PFSK-1 (cell line): ENCODE results near the gene CHGA.

Experiments used
- FOXP2 ChIP-seq: optimal IDR thresholded peaks from 2 replicates; pipeline ENCODE3; 2011; ENCODE audit warnings: borderline replicate concordance, control low read depth, inconsistent platforms; ENCODE audit not compliant: insufficient read depth; ENCODE audit errors: extremely low read length, extremely low read depth
- POLR2AphosphoS5 ChIP-seq: IDR thresholded peaks from 2 replicates; pipeline ENCODE4 v1.6.1; 2012; ENCODE audit warnings: low read depth, mild to moderate bottlenecking, control low read depth, low read length, moderate library complexity
- SIN3A ChIP-seq: IDR thresholded peaks from 2 replicates; pipeline ENCODE4 v1.6.1; 2012; ENCODE audit warnings: mild to moderate bottlenecking, low read length, moderate library complexity, borderline replicate concordance; ENCODE audit not compliant: insufficient read depth
- TAF1 ChIP-seq: IDR thresholded peaks from 2 replicates; pipeline ENCODE4 v1.6.1; 2012; ENCODE audit warnings: low read length, control low read depth, borderline replicate concordance; ENCODE audit not compliant: insufficient read depth
- TF ChIP-seq, protein P1 (sequence below), 2 experiments: IDR thresholded peaks; 2 replicates each; pipeline versions ENCODE4 v1.6.1 to v1.8.0; 2011 to 2012; ENCODE audit warnings: low read depth in 2 of 2, low read length in 2 of 2, control low read depth in 1 of 2, inconsistent platforms in 1 of 2, mild to moderate bottlenecking in 1 of 2, moderate library complexity in 1 of 2; ENCODE audit not compliant: insufficient read depth in 1 of 2

The CHGA gene

DNA sequence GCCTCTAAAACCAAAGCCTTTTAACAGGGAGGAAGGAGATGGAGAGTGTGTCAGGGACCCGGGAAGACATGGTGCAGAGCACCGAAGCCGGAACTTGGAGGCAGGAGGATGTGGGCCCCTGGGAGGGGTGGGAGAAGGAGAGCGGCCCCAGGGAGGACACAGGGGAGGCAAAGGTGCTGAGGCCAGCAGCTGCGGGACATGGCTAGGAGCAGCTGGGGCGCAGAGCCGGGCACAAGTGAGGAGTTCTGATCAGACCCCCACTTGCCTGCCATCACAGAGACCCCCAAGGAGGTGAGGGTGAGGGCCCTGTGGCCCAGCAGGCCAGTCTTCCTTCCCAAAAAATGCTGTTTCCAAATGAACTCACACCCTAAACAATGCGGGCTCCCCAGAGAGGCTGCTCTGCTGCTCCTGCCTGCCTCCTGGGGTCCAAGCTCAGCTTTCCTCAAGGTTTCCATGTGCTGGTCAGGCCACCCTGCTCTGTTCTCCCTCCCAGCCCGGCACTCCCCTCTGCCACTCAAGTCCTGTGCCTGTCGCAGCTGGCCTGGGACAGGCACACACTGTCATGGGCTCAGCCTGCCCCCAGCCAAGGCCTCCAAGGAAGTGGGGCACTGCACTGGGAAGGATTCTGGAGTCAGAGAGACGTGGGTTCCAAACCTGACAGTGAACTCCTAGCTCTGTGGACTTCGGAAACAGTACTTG lies 24.0 kb downstream of the CHGA start:
- TF ChIP-seq TAF1 (no peak), SIN3A (no peak), FOXP2 (no peak), POLR2AphosphoS5 (no peak)
- TF ChIP-seq, protein P1, sequence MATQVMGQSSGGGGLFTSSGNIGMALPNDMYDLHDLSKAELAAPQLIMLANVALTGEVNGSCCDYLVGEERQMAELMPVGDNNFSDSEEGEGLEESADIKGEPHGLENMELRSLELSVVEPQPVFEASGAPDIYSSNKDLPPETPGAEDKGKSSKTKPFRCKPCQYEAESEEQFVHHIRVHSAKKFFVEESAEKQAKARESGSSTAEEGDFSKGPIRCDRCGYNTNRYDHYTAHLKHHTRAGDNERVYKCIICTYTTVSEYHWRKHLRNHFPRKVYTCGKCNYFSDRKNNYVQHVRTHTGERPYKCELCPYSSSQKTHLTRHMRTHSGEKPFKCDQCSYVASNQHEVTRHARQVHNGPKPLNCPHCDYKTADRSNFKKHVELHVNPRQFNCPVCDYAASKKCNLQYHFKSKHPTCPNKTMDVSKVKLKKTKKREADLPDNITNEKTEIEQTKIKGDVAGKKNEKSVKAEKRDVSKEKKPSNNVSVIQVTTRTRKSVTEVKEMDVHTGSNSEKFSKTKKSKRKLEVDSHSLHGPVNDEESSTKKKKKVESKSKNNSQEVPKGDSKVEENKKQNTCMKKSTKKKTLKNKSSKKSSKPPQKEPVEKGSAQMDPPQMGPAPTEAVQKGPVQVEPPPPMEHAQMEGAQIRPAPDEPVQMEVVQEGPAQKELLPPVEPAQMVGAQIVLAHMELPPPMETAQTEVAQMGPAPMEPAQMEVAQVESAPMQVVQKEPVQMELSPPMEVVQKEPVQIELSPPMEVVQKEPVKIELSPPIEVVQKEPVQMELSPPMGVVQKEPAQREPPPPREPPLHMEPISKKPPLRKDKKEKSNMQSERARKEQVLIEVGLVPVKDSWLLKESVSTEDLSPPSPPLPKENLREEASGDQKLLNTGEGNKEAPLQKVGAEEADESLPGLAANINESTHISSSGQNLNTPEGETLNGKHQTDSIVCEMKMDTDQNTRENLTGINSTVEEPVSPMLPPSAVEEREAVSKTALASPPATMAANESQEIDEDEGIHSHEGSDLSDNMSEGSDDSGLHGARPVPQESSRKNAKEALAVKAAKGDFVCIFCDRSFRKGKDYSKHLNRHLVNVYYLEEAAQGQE (IDR thresholded peaks at IDR 0.05; ENCODE audit: insufficient read depth in 1 of 2, low read depth in 2 of 2, low read length in 2 of 2), result no peak

DNA sequence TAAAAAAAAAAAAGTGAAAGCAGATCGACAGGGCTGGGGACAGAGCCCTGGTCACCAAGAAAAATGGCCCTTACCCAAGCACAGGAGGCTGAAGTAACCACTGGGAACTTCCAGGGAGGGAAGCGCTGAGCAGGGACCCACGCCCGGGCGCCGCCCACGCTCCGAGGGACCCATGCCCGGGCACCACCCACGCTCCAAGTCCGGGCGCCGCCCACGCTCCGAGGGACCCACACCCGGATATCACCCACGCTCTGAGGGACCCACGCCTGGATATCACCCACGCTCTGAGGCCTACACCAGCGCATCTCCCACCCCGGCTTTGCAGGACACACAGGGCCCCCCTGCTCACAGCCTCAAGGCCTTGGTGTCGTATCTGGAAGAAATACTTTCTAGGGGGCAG lies 25.7 kb downstream of the CHGA start:
- TF ChIP-seq SIN3A, result no peak
- TF ChIP-seq, protein P1 (IDR thresholded peaks at IDR 0.05; ENCODE audit: insufficient read depth in 1 of 2, low read depth in 2 of 2, low read length in 2 of 2), result no peak
- TF ChIP-seq FOXP2, result no peak
- no peak for TF ChIP-seq TAF1
- TF ChIP-seq POLR2AphosphoS5, result no peak

DNA sequence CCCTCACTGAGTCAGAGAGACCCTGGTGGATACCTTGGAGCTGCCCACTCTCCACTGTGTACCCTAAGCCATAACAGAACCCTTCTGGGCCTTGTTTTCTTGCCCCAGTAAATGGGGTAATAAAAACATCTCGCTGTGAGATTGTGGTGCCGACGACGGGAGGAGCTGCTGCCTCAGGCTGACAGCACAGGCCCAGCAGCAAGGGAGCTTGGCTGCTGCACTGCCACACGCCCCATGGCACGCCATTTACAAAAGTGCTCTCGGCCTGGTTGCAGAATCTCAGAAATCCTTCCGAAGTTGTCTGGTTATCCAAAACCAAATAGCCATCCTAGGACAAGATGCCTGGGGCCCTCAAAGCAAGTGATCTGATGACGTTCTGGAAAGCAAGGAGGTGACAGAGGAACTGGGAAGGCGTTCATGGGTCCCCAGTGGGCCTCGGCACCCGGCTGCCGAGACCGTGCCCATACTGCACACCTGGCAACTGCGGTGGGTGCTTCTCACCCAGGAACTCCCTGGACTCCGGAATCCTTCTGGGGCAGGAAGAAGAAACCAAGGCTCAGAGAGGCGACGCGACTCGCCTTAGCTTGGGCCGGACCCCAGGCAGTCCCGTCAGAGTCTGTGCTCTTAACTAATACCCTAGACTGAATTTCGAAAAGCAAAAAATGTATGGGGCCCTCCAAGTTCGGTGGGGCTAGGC lies 26.7 kb downstream of the CHGA start:
- TF ChIP-seq TAF1 (no peak), FOXP2 (no peak), SIN3A (no peak), POLR2AphosphoS5 (no peak)
- TF ChIP-seq, protein P1 (IDR thresholded peaks at IDR 0.05; ENCODE audit: insufficient read depth in 1 of 2, low read depth in 2 of 2, low read length in 2 of 2), result no peak

DNA sequence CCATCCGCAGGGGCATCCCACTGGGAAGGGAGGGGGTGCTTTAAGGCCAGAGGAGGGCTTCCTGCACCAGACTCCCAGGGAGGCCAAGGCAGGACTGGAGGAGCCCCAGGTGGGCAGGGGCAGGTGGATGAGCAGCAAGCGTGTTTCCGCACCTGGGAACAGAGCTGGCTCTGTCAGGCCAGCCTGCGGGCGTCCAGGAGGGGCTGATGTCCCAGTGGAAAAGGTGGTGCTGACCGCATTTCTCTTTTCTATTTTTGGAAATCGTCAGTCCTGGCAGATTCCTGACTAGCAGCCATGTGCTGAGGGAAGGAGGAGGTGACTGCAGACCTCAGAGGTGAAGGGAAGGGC lies 27.2 kb downstream of the CHGA start:
- TF ChIP-seq TAF1 (no peak), FOXP2 (no peak), POLR2AphosphoS5 (no peak), SIN3A (no peak)
- TF ChIP-seq, protein P1 (IDR thresholded peaks at IDR 0.05; ENCODE audit: insufficient read depth in 1 of 2, low read depth in 2 of 2, low read length in 2 of 2), result no peak

DNA sequence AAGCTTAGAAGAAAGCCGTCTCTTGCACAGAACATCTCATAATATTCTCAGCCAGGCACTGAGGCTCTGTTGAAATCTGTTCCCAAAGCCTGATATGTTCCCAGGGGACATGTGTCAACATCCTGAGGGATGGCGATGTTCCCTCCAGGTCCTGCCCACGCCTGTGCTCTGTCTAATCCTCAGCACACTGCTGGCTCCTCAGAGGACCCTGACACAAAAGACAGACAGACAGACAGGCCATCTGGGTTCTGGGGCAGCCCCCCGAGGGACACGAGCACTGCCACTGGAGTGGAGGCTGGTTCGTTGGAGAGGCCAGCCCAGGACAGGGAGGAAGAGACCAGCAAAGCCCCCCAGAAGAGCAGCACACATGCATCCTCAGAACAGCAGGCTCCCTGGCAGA lies 27.8 kb downstream of the CHGA start:
- TF ChIP-seq SIN3A (no peak), TAF1 (no peak), POLR2AphosphoS5 (no peak)
